UCSD-AML1 (cell line): ENCODE results near the gene EHHADH.

Experiments used
- DNase-seq: peaks from one replicate; lab custom pipeline; 2025; ENCODE audit not compliant: unreplicated experiment; lab: John Stamatoyannopoulos, UW

Gene EHHADH

GRCh38 chr3:185199671-185200070, 54.2 kb downstream of the EHHADH start:
- no peak for DNase-seq

DNA sequence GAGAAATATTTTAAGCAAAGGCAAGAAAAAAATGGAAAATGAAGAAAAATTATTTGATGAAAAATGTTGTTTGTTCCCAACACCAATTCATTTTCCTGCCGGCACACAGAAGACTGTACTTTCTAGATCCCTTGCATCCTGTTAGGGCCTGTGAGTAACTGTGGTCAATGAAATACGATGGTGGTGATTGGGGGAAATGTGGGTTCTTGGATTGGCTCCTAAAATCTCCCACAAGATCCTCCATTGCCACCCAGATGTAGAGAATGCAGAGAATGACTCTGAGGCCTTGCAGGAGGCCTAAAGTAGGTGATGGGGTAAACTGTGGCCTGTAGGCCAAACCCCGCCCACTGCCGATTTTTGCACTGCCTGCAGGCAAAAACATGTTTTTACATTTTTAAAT, 54.6 kb downstream of the EHHADH start:
- no peak for DNase-seq

DNA sequence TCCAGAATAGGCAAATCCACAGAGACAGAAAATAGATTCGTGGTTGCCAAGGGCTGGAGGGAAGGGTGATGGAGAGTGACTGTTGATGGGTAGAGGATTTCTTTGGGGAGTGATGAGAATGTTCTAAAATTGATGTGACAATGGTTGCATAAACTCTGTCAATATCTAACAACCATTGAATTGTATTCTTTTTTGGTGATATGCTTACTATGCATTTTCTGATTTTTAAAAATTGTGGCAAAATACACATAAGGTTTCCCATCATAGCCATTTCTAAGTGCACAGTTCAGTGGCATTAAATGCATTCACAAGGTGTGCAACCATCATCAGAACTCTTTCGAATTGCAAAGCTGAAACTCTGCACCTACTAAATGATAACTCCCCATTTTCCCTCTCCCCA, 56.8 kb downstream of the EHHADH start:
- DNase-seq = no peak

DNA sequence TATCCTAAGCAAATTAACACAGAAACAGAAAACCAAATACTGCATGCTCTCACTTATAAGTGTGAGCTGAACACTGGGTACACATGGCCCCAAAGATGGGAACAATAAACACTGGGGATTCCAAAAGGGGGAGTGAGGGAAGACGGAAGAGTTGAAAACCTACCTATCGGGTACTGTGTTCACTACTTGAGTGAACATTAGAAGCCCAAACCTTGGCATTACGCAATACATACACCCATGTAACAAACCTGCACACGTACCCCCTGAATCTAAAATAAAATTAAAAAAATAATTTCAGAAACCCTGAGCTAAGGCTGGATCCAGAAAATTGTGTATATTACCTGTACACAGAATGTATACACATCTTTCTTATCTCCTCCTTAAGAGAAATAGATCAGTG, 58.2 kb downstream of the EHHADH start:
- DNase-seq = no peak

DNA sequence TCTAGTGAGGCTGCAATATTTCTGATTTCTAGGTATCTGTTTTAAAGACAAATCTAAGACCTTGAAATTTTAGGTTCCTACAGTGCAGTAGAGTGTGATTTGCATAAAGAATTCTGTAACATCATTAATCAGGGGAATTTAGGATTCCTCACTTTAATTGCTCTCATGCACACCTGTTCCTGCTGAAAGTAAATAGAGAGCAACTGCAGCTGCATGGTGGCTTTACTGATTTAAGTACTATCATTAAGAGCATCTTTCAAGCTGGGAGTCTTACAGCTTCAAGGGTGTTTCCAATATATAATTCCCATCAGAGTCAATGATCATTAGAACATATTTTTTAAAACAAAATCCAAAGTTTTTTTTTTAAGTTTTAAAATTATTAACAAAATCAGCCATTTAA, 65.0 kb downstream of the EHHADH start:
- DNase-seq = no peak

DNA sequence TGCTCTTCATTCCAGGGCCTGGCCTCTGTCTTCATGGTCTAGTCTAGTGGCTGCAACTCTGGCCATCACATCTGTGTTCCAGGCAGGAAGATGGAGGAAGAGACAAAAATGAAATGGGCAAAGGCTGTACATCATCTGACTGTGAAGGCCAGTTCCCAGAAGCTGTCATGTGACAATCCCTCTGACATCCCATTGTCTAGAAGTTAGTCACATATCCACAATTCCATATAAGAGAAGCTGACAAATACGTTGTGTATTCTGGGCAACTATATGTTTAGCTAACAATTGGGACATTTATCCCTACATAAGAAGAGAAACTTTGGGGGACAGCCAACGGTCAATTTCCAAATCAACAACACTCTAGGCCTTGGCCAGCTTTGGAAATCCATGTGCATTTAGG, 66.5 kb downstream of the EHHADH start:
- no peak for DNase-seq

GRCh38 chr3:185176750-185177359, 77.0 kb downstream of the EHHADH start:
- DNase-seq = no peak

DNA sequence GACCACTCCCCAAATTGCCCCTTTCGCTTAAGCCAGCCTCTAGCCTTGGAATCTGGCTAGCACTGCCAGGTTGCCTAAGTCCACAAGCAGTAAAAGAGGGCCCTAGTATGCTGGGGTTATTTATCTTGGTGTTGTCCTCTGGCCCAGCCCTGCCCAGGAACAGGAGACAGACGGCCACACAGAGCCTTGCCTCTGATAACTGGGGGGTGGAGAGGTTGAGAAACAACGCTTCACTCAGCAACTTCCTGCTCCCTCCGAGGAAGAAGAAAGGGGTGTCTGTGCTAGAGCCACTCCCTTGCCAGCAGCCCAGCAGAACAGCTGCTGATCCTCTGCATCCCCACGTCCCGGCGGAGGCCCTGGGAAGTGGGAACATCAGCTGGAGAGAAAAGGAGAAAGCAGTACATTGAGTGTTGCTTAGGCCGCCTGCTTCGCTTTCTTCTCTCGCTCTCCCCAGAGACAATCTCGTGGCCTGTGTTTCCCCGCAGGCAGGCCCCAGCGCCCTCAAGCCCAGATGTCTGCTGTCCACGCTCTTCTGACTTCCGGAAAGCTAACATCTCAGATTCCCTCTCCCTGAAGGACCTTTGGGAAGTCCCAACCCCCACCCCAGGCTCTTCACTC, 78.4 kb downstream of the EHHADH start:
- DNase-seq = peak; percentile 52

DNA sequence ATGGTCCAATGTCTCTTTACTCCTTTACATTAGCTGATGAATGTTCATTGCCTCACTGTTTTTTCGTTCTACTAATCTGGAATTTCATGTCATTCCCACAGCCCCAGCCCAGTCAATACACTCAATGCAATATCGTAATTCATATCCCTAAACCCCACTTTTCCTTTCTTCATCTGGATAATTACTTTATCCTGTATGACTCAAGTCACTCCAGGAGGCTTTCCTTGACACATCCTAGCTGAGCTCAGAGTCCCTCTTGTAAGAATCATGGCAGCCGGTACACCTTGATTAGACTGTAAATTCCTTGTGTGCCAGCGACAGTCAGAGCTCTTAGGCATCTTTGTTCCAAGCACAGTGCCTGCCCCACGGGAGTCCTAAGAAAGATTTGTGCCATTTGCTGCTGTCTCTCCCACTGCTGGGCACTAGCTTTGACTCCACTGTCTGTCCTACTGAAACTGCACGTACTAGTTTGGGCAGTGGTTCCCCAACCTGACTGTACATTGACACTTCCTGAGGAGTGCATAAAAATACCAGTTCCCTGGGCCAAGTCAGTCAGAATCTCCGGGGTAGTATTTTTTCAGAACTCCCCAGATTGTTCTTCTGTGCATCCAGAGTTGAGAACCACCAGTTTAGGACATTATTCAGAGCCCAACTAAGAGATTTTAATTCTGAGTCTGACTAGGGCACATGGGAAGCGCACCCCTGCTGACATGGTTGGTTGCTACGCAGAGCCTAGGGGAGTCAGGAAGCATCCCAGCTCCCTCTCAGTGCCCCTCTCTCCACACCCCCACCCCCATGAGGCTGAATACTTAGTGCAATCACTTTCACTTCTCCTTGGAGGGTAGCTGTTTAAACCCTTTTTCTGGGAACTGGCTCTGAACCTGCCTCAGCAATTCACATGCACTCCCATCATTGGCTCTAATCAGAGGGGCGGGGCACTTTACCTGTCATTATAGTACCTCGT, 81.5 kb downstream of the EHHADH start:
- DNase-seq = no peak

GRCh38 chr3:185164428-185165217, 89.2 kb downstream of the EHHADH start:
- DNase-seq = no peak

DNA sequence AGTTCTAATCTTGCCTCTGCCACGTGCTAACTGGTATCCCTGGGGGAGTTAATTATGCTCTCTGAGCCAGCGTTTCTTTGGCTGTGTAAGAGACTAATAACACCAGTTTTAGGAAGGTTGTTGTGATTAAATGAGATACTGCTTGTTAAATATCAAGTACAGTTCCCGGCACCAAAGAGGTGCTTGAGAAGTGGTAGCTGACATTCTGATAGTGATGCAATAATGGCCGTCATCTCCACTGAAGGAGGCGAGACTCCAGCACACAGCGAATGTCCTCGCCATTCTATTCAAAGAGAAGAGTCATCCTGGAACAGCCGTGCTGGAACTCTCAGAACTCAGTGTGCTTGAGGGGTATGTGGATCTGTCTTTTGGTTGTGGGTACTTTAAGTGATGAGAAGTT, 91.2 kb downstream of the EHHADH start:
- DNase-seq = no peak

GRCh38 chr3:185161761-185162160, 92.1 kb downstream of the EHHADH start:
- no peak for DNase-seq

DNA sequence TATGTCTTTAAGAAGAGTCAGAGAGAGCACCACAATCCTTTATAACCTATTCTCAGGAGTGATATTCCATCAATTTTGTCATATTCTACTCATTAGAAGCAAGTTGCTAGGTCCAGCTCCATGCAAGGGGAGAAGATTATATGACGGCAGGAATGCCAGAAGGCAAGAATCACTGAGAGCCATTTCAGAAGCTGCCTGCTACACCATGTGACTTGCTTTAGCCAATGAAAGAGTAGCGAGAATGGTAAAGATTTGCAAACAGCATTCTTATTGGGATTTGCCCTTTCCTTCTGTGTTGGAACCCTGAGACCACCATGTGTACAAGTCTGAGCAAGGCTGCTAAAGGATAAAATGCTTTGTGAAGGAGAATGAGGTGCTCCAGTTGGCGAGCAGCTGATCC, 96.5 kb downstream of the EHHADH start:
- no peak for DNase-seq

GRCh38 chr3:185155678-185156077, 98.2 kb downstream of the EHHADH start:
- DNase-seq = no peak

DNA sequence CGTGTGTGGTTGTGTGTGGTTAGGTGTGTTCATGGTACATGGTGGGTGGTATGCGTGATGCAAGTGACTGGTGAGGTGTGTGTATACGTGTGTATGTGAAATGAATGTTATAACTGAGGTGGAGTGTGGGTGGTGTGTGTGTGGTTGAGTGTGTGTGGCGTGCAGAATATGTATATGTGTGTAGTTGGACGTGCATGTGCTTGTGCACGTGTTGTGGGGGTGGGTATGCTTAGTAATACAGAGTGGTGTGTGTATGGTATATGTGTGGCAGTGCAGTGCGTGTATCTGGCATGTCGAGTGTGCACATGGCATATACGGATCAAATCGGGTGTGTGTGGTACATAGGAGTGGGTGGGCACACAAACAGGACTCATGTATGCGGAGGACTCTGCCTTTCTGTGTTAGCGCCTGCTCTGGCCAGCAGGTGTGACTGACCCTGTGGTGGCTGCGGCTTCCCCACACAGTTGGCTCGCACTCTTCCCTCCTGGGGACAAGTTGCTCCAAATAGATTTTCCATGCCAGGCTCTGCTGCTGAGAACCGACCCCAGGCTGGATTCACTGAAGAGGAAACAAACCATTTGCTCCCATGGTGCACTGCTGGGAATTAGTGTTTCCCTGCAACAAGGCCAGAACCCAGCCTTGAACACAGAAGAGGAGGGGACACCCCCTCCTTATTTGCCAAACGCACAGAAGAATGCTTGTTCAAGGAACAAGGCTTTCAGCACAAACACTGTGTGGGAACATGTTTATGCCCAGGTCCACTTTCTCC, 99.8 kb downstream of the EHHADH start:
- DNase-seq = no peak

DNA sequence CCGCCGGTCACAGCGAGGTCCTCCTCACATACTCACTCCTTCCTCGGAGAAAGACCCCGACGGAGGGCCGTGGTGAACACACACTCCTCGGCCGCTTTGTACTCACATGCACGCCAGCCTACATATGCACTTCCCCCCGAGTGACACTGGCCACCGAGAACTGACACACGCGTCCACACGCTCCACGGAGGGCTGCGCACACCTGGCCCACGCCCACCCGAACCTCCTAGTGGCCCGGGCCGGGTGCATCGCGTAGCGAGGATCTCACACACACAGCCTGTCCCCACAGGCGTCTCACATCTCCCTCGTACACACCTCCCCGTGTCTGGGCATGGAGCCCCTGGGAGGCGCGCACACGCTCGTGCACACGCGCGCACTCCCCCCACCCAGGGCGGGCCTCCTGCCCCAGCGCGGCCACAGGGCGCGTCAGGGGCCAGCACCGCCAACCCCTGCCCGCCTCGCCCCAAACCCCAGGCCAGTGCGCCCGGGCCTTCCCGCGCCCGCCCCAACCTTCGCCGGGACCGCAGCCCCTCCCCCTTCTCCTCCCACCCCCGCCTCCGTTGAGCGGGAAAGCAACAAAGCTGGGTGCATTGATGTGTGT, 100.6 kb downstream of the EHHADH start:
- no peak for DNase-seq

DNA sequence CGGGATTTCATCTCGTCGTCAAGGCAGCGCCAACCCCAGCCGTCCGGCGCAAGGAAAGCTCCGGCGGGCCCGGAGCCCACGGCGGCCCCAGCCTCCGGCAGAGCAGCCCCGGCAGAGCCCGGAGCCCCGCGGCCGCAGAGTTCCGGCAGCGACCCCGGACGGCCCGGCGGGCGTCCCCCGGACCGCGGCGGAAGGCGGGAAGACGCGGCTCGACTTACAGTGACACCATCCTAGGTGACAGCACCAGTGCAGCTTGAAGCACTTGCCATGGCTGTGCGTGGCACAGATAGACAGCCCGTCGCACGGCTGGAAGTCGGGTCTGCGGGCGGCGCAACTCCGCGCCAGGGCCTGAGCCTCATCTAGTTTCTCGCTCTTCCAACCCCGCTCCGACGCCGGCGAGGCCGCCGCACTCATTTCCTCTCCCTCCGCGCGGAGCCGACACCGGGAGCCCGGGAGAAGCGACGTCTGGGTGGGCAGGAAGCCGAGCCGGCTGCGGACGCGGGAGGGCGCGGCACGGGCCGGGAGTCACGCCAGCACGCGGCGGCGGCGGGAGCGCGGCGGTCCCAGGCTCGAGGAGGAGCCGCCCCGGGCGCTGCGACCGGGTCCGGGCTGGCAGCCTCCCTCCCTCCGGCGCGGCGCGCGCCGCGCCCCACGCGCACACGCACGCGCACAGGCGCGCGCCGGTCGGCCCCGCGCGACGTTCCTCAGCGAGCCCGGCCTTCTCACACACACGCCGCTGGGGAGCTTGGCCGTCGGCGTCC, 101.3 kb downstream of the EHHADH start, which contains the start of gene C3orf70:
Gene C3orf70, minus strand, starts transcription at position 651 of the 761 bp plus-strand sequence. Its CDS starts 237 bp downstream, at position 414.
- DNase-seq = peak; percentile 27

DNA sequence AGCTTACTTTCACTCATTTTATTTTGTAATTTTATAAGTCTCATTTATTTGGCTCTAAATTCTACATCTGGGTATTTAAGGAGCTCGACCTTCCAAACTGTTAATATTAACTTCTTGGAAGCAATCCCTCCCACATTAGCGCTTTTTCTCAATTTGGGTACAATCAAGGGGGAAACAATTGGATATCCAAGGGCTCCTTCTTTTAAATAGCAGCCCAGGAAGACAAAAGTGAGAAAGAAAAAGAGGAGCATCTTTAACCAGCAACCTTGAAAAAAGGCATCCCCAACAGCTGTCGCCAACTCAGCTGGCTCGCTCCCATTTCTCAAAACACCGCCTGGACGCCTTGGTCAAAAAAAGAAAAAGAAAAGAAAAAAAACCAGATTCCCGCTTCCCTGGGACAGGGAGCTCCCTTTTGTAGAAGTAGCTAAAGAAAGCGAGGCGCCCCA, 101.9 kb downstream of the EHHADH start:
- no peak for DNase-seq
